Measurements from ENCODE around the gene VSIG4.

GRCh38 chrX:66024570-66024969 lies 15.3 kb downstream of the VSIG4 start:
- TF ChIP-seq, protein P1, sequence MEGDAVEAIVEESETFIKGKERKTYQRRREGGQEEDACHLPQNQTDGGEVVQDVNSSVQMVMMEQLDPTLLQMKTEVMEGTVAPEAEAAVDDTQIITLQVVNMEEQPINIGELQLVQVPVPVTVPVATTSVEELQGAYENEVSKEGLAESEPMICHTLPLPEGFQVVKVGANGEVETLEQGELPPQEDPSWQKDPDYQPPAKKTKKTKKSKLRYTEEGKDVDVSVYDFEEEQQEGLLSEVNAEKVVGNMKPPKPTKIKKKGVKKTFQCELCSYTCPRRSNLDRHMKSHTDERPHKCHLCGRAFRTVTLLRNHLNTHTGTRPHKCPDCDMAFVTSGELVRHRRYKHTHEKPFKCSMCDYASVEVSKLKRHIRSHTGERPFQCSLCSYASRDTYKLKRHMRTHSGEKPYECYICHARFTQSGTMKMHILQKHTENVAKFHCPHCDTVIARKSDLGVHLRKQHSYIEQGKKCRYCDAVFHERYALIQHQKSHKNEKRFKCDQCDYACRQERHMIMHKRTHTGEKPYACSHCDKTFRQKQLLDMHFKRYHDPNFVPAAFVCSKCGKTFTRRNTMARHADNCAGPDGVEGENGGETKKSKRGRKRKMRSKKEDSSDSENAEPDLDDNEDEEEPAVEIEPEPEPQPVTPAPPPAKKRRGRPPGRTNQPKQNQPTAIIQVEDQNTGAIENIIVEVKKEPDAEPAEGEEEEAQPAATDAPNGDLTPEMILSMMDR (IDR thresholded peaks at IDR 0.05): no peak
- TF ChIP-seq POLR2A (IDR thresholded peaks at IDR 0.05) (no peak), POLR2AphosphoS5 (IDR thresholded peaks at IDR 0.05) (no peak), EP300 (IDR thresholded peaks at IDR 0.05) (no peak)
